ENCODE results near the gene YWHAG. TPM values are rescaled to one million over a fixed set of nuclear protein-coding genes. Genes with fewer than 3 reads are reported as not detected.

Gene YWHAG
- total RNA-seq, 2 experiments from 2014 or later: 42.6 to 126 TPM

- no peak overlapping the region for H2AFZ ChIP-seq (ENCODE audit: low read length)
- H3K79me2 ChIP-seq (ENCODE audit: insufficient read depth, low read depth, low read length): no peaks in the 10 kb centered on the region
- H3K4me3 ChIP-seq (ENCODE audit: low read depth, low read length, poor library complexity, severe bottlenecking): no peak overlapping the region
- H3K27ac ChIP-seq (ENCODE audit: low read depth, low read length, poor library complexity, severe bottlenecking): no peak overlapping the region
- H3K4me1 ChIP-seq (ENCODE audit: insufficient read depth, low read length, poor library complexity, severe bottlenecking): peaks cover 5% of the 10 kb centered on the region
- TF ChIP-seq EZH2phosphoT487 (IDR thresholded peaks at IDR 0.05; ENCODE audit: borderline replicate concordance, low read depth, low read length): no peak
- TF ChIP-seq CTCF (conservative IDR thresholded peaks at IDR 0.05; ENCODE audit: low read length): no peak
- BruUV-seq (replicated peaks): no TSS peak
- H4K20me1 ChIP-seq (ENCODE audit: insufficient read depth, low read length): no peaks in the 10 kb centered on the region
- H3K4me2 ChIP-seq (ENCODE audit: low read length): no peak overlapping the region
- H3K9me3 ChIP-seq (ENCODE audit: low read length): no peaks in the 10 kb centered on the region
- intact Hi-C loops (cut with micrococcal nuclease; ENCODE audit: unreplicated experiment): no loop called here
- no peaks in the 10 kb centered on the region for H3K36me3 ChIP-seq (ENCODE audit: insufficient read depth, low read length)
- POLR2A ChIA-PET: no interaction called here
- DNase-seq (ENCODE audit: low spot score): no peak
- H3K9me2 ChIP-seq (ENCODE audit: insufficient read depth, low read length): no peaks in the 10 kb centered on the region
- CTCF ChIA-PET (ENCODE audit: unreplicated experiment): no interaction called here
Observed at GRCh38 chr7:76386691-76387260, 28.0 kb upstream of the YWHAG start.

- Histone ChIP-seq H2AFZ (ENCODE audit: low read length) (no peak overlapping the region), H3K4me1 (ENCODE audit: insufficient read depth, low read length, poor library complexity, severe bottlenecking) (peaks cover 6% of the 10 kb centered on the region), H3K9me3 (ENCODE audit: low read length) (no peaks in the 10 kb centered on the region), H3K4me3 (ENCODE audit: low read depth, low read length, poor library complexity, severe bottlenecking) (no peak overlapping the region), H3K79me2 (ENCODE audit: insufficient read depth, low read depth, low read length) (no peaks in the 10 kb centered on the region), H3K4me2 (ENCODE audit: low read length) (no peak overlapping the region), H3K36me3 (ENCODE audit: insufficient read depth, low read length) (no peaks in the 10 kb centered on the region), H3K27ac (ENCODE audit: low read depth, low read length, poor library complexity, severe bottlenecking) (no peak overlapping the region), H4K20me1 (ENCODE audit: insufficient read depth, low read length) (no peaks in the 10 kb centered on the region), H3K9me2 (ENCODE audit: insufficient read depth, low read length) (no peaks in the 10 kb centered on the region)
- CTCF ChIA-PET (ENCODE audit: unreplicated experiment): no interaction called here
- BruUV-seq (replicated peaks): no TSS peak
- TF ChIP-seq CTCF (conservative IDR thresholded peaks at IDR 0.05; ENCODE audit: low read length) (no peak), EZH2phosphoT487 (IDR thresholded peaks at IDR 0.05; ENCODE audit: borderline replicate concordance, low read depth, low read length) (no peak)
- intact Hi-C loops (cut with micrococcal nuclease; ENCODE audit: unreplicated experiment): no loop called here
- POLR2A ChIA-PET: no interaction called here
- no peak for DNase-seq (ENCODE audit: low spot score)
Observed at GRCh38 chr7:76383089-76383944, 24.5 kb upstream of the YWHAG start.

GRCh38 chr7:76381814-76382213 lies 23.0 kb upstream of the YWHAG start:
- BruUV-seq (replicated peaks): no TSS peak
- ChIA-PET CTCF (ENCODE audit: unreplicated experiment) (no interaction called here), POLR2A (no interaction called here)
- Histone ChIP-seq H3K36me3 (ENCODE audit: insufficient read depth, low read length) (no peaks in the 10 kb centered on the region), H3K4me3 (ENCODE audit: low read depth, low read length, poor library complexity, severe bottlenecking) (no peak overlapping the region), H3K4me1 (ENCODE audit: insufficient read depth, low read length, poor library complexity, severe bottlenecking) (peaks cover 6% of the 10 kb centered on the region), H3K4me2 (ENCODE audit: low read length) (no peak overlapping the region), H3K9me3 (ENCODE audit: low read length) (no peaks in the 10 kb centered on the region), H3K9me2 (ENCODE audit: insufficient read depth, low read length) (no peaks in the 10 kb centered on the region), H3K27ac (ENCODE audit: low read depth, low read length, poor library complexity, severe bottlenecking) (no peak overlapping the region), H2AFZ (ENCODE audit: low read length) (no peak overlapping the region), H3K79me2 (ENCODE audit: insufficient read depth, low read depth, low read length) (no peaks in the 10 kb centered on the region), H4K20me1 (ENCODE audit: insufficient read depth, low read length) (no peaks in the 10 kb centered on the region)
- intact Hi-C loops (cut with micrococcal nuclease; ENCODE audit: unreplicated experiment): no loop called here
- TF ChIP-seq EZH2phosphoT487 (IDR thresholded peaks at IDR 0.05; ENCODE audit: borderline replicate concordance, low read depth, low read length) (no peak), CTCF (conservative IDR thresholded peaks at IDR 0.05; ENCODE audit: low read length) (no peak)
- DNase-seq (ENCODE audit: low spot score): no peak
